DOHH2 (cell line): Measurements from ENCODE around the gene HOXA10.

Experiments used
- EZH2phosphoT487 ChIP-seq: fragments of 200-600 bp; sonication (generic); IDR thresholded peaks from 2 replicates; pipeline ENCODE4 v1.6.1; 2017; ENCODE audit warnings: borderline replicate concordance, mild to moderate bottlenecking, antibody characterized with exemption, low read length, moderate library complexity, mixed read lengths
- TF ChIP-seq, protein P1 (sequence below): fragments of 200-600 bp; sonication (generic); IDR thresholded peaks from one replicate; pipeline ENCODE4 v1.5.1; 2014; ENCODE audit warnings: antibody characterized with exemption, mild to moderate bottlenecking, low read depth, low read length; ENCODE audit not compliant: poor library complexity, severe bottlenecking

DNA sequence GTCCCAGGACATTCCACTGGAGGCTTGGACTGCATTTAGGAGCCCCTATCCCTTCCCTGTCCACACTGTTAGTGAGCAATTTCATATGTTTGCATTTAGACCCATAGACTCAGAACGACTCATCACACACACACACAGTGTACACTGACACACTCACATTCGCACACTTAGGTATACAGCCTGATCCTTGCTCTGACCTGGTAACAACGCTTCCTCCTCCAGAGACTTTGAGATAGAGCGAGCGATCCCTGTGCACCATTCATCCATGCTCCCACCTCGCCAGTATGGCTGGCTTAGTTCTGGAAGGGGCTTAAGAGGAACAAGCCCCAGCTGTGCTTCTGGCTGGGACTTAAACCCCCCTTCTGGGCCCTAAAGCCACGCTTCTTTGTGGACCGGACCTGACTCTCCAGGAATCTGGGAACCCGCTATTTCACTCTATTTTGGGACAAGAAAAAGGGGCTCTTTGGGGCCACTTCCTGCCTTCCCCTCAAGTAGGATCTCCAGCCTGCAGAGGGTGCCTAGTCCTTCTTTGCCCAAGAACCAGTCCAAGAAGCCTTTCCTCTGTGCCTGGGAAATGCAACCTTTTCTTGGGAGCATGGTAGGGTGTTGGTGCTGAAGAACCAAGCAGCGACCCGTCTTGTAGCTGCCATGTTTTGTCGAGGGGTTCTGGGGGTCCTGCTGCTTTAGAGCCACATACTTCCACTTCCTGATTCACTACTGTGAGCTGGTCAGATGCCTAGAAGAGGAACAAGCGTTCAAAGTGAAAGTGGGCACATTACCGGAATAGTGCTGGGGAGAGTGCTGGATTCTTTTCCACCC lies 26.9 kb upstream of the HOXA10 start:
- TF ChIP-seq, protein P1, sequence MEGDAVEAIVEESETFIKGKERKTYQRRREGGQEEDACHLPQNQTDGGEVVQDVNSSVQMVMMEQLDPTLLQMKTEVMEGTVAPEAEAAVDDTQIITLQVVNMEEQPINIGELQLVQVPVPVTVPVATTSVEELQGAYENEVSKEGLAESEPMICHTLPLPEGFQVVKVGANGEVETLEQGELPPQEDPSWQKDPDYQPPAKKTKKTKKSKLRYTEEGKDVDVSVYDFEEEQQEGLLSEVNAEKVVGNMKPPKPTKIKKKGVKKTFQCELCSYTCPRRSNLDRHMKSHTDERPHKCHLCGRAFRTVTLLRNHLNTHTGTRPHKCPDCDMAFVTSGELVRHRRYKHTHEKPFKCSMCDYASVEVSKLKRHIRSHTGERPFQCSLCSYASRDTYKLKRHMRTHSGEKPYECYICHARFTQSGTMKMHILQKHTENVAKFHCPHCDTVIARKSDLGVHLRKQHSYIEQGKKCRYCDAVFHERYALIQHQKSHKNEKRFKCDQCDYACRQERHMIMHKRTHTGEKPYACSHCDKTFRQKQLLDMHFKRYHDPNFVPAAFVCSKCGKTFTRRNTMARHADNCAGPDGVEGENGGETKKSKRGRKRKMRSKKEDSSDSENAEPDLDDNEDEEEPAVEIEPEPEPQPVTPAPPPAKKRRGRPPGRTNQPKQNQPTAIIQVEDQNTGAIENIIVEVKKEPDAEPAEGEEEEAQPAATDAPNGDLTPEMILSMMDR: no peak
- TF ChIP-seq EZH2phosphoT487: no peak; the same call in 1 of the 2 replicates
